Skeletal muscle cell (primary cell): Measurements from ENCODE around the gene DIP2C.
"Not testable (repeated sequence)": the region's sequence is repeated elsewhere in the genome, so short reads cannot be mapped to it uniquely, and the experiment has no call there.

Source experiments
- DNase-seq: peaks from one replicate; pipeline ENCODE4 v3.0.0-alpha.2; 2010; ENCODE audit warnings: low read depth
- H3K4me3 ChIP-seq: 2 replicates; pipeline ENCODE4 v1.5.1; 2011; ENCODE audit warnings: low read depth, mild to moderate bottlenecking, control low read depth, low read length, moderate library complexity

DIP2C gene

GRCh38 chr10:484925-485661 is 204.4 kb downstream of the DIP2C start:
- H3K4me3 ChIP-seq: no peak overlapping the region
- DNase-seq: no peak

GRCh38 chr10:484441-484924 is 205.0 kb downstream of the DIP2C start:
- no peak for DNase-seq
- H3K4me3 ChIP-seq: peak overlapping the region; percentile 15

DNA sequence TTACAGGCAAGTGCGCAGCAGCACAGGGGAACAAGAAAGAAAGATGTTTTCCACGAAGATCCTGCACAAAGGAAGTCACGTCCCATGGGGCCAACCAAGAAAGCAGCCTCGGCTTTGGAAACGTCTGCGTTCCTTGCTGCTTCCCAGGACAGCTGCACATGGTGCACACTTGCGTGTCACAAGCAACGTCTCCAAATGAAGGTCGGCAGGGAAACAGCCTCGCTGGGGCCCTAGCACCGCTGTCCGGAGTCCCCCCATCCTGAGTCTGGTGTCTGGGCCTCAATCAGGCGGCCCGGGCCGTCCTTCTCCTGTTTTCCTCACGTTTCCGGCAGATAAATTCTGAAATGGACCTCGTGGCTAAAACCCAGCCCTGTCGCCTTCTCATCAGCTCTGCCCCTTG is 206.2 kb downstream of the DIP2C start:
- DNase-seq: no peak
- H3K4me3 ChIP-seq: no peak overlapping the region

GRCh38 chr10:482848-483247 is 206.6 kb downstream of the DIP2C start:
- H3K4me3 ChIP-seq: no peak overlapping the region
- no peak for DNase-seq

DNA sequence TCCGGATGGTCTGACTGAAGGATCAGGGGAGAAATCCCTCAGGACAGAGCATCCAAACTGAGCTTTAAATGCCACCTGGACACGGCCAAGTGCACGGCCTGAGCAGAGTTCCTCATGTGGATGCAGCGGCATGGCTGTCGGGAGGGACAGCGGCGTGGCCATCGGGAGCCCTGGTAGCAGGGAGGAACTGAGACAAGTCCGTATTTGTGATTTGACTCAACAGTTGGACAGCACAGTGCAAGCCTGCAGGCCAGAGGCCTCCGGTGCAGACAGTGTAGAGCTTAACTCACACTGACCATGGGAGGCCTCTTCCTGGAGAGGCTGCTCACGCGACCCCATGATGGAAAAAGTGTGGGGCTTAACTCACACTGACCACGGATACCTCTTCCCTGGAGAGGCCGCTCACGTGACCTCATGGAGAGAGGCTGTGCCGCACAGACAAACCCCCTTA is 207.4 kb downstream of the DIP2C start:
- no peak for DNase-seq
- H3K4me3 ChIP-seq: no peak overlapping the region

DNA sequence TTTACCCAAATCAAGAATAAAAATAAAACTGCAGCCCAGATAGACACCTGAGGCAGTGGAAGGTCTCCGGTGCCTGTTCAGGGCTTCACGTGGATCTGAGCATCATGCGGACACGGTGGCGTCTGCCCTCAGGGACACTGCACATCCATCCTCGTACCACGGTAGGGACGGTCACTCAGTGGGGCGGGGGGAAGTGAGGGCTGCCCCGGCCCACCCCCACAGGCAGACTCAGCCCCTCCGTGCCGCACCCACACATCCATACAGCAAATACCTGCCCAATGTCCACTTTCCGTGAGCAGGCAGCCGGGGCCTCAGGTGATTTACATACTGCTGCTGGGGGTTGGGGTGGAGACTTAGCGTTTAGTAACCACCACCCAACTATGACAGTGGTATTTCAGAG is 207.8 kb downstream of the DIP2C start:
- DNase-seq: no peak
- H3K4me3 ChIP-seq: no peak overlapping the region

DNA sequence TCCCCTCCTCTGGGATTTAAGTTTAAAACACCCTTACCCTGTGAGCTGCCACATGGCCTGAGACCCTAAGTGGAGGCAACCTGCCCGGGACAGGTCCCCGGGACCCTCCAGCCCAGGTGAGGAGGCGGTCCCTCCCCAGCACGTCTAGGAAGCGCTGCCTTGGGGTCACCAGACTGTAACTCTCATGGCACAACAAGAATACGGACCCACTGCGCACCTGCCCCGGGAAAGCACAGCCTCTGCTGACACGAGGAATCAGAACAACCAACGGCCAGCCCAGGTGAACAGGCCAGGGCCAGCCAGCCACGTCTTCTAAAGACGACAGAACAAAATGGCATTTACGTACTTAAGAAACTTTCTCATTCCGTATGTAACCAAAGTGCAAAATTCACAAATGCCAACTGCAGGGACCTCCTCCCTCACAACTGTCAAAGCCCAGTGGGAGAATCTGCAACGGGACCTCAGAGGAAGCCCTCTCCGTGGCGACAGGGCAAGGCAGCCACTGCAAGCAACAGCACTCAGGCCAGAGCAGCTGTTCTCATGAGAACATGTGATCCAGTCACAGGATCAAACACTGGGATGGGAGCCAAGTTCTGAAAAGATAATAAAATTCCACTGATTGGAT is 208.4 kb downstream of the DIP2C start:
- DNase-seq: no peak
- no peak overlapping the region for H3K4me3 ChIP-seq

DNA sequence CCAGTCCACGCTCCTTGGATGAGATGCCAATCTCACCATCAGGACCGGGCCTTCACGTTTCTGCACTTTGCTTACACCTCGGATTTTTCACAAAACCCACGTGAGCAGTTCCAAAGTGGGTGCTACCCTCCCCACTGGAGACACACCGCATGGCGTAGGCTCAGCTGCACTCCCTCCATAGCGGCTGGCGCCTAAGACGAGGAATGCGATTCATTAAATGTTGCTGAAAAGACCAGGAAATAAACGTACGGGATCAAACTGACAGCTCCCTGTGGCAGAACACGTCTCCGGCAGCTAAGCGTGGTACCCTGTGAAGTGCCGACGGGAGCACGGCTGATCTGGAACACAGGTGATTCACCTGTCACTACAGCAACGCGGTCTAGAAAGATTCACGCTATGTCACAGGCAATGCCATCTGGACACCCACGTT is 209.0 kb downstream of the DIP2C start:
- DNase-seq: no peak
- H3K4me3 ChIP-seq: no peak overlapping the region

DNA sequence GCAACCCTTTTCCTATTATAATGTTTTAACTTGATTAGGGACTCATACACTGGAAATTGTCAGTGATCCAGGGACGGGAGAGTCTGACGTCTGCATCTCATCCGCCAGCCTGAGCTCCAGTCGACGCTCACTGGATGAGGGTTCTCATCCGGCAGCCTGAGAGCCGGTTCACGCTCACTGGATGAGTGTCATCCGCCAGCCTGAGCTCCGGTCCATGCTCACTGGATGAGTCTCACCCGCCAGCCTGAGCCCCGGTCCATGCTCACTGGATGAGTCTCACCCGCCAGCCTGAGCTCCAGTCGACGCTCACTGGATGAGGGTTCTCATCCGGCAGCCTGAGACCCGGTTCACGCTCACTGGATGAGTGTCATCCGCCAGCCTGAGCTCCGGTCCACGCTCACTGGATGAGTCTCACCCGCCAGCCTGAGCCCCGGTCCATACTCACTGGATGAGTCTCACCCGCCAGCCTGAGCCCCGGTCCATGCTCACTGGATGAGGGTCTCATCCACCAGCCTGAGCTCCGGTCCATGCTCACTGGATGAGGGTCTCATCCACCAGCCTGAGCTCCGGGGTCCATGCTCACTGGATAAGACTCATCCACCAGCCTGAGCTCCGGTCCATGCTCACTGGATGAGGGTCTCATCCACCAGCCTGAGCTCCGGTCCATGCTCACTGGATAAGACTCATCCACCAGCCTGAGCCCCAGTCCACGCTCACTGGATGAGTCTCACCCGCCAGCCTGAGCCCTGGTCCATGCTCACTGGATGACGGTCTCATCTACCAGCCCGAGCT is 209.6 kb downstream of the DIP2C start:
- H3K4me3 ChIP-seq, DNase-seq: not testable (repeated sequence)

DNA sequence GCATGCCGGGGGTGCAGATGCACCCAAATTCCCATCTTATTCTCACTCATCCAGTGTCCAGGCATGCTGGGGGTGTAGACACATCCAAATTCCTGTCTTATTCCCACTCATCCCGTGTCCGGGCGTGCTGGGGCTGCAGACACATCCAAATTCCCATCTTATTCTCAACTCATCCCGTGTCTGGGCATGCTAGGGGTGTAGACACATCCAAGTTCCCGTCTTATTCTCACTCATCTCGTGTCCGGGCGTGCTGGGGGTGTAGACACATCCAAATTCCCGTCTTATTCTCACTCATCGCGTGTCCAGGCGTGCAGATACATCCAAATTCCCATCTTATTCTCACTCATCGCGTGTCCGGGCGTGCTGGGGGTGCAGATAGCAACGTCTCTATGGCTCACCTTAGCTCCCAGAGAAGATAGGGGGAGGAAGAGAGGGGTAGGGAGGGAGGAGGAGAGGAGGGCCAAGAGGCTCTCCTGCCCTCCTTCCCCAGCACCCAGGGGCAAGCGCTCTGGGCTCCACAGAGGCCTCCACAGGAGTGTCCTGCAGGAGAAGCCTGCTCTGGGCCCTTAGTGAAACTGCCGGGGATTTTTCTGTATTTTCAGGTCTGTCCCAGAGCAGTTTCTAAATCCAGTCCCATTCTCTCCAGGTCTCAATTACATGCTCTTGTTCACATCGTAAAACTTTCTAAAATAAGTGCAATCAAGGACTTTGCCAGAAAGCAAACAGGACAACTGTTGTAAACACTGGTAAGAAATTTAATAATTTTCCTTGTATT is 210.8 kb downstream of the DIP2C start:
- H3K4me3 ChIP-seq: no peak overlapping the region
- no peak for DNase-seq

- no peak for DNase-seq
- H3K4me3 ChIP-seq: no peak overlapping the region
These were observed 211.8 kb downstream of the DIP2C start for GRCh38 chr10:477620-478019.

DNA sequence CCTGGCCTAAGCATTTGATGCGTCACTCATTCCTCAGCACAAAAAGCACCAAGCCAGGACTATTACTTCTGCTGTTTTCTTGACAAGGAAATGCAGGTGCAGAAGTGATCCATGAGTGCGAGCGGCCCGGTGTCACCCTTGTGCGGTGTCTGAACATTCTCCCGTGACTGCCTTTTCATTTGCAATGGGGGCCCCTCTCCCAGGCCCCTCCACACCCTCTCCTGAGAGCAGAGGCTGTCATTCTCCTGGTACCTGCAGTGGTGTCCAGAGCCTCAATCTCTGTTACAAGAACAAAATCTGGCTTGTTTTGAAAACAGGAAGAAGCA is 213.1 kb downstream of the DIP2C start:
- no peak overlapping the region for H3K4me3 ChIP-seq
- DNase-seq: no peak

GRCh38 chr10:475709-476454 is 213.6 kb downstream of the DIP2C start:
- no peak for DNase-seq
- no peak overlapping the region for H3K4me3 ChIP-seq

GRCh38 chr10:474946-475345 is 214.5 kb downstream of the DIP2C start:
- no peak for DNase-seq
- H3K4me3 ChIP-seq: no peak overlapping the region

DNA sequence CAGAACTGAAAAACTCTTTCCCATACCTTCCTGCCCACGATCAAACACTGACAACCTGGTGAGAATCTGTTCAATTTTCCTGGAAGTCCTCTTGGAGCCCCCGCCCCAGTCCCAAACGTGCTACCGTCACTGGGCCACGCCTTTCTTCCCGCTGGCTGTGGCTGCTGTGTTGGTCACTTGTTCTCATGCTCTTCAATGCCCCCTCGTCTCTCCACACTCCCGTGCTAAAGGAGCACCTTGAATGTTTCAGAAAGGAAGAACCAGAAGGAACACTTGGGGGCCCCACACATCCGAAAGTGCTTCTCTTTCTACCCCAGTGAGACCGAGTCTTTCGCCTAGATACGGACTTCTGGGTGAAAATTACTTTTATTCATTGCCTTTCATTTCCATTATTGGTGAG is 215.1 kb downstream of the DIP2C start:
- H3K4me3 ChIP-seq: no peak overlapping the region
- DNase-seq: no peak

GRCh38 chr10:472241-472910 is 217.1 kb downstream of the DIP2C start:
- H3K4me3 ChIP-seq: no peak overlapping the region
- no peak for DNase-seq

DNA sequence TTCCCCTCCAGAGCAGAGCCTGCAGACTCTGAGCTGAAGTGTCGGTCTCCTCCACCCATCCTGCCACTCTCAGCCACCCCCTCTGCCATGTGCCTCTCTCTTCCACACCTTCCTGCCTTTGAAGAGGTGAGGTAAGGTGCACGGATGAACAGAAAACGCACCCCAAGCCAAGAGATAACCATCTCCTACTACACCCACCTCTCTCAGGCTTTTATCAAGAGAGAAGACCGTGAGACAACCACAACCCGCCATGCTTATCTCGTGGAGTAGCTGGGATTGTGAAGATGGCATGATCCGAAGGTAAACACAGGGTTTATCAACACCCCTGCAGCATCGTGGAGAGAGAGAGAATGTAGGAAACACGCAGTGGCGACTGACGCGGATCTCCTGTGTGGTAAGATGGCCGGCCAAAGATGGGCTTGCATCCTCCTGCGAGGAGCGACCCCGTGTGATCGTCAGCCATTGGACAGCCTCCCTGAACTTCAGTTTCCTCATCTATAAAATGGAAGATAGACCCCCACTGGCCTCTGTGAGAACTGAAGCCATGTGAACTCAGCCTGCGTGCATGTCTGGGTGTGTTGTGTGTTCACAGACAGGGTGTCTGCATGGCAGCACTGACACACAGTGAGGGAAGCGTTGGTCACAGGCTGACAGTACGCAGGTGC is 219.0 kb downstream of the DIP2C start:
- DNase-seq: no peak
- no peak overlapping the region for H3K4me3 ChIP-seq

DNA sequence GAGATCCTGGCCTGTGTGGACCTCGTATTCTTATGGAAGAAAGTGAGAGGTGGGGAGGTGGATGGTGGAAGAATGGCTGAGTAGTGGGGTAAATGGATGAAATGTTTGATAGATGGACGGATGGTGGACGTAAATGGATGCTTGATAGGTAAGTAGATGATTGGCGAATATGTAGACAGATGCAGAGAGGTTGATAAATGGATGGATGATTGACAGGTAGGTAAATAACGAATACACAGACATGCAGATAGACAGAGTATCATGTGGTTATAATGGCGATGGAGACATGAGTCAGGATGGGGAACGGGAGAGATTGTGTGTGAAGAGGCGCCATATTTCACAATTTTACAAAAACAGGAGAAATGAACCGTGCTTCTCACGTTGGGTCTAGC is 219.5 kb downstream of the DIP2C start:
- no peak overlapping the region for H3K4me3 ChIP-seq
- DNase-seq: no peak
